Ishikawa (cell line): ENCODE measurements around the gene PNMA8A.

Source experiments
- CEBPB ChIP-seq: IDR thresholded peaks from 2 replicates; pipeline ENCODE4 v1.6.1; 2012
- CREB1 ChIP-seq: IDR thresholded peaks from 2 replicates; pipeline ENCODE4 v1.6.1; 2012; ENCODE audit warnings: low read depth
- EGR1 ChIP-seq: IDR thresholded peaks from 2 replicates; pipeline ENCODE4 v1.6.1; 2012
- EP300 ChIP-seq: IDR thresholded peaks from 2 replicates; pipeline ENCODE4 v1.6.1; 2012; ENCODE audit warnings: borderline replicate concordance
- FOXM1 ChIP-seq: IDR thresholded peaks from 2 replicates; pipeline ENCODE4 v1.6.1; 2012; ENCODE audit warnings: low read depth, borderline replicate concordance
- NFIC ChIP-seq: IDR thresholded peaks from 2 replicates; pipeline ENCODE4 v1.6.1; 2012
- RAD21 ChIP-seq: IDR thresholded peaks from 2 replicates; pipeline ENCODE4 v1.6.1; 2012; ENCODE audit warnings: low read depth
- TAF1 ChIP-seq: IDR thresholded peaks from 2 replicates; pipeline ENCODE4 v1.6.1; 2012; ENCODE audit warnings: low read depth, mild to moderate bottlenecking
- TCF12 ChIP-seq: IDR thresholded peaks from 2 replicates; pipeline ENCODE4 v1.6.1; 2012; ENCODE audit warnings: low read depth
- TEAD4 ChIP-seq: IDR thresholded peaks from 2 replicates; pipeline ENCODE4 v1.6.1; 2012
- YY1 ChIP-seq: IDR thresholded peaks from 2 replicates; pipeline ENCODE4 v1.6.1; 2012; ENCODE audit warnings: low read depth
- ZBTB7A ChIP-seq: IDR thresholded peaks from 2 replicates; pipeline ENCODE4 v1.6.1; 2012; ENCODE audit warnings: low read depth
- TF ChIP-seq, protein P1 (sequence below): IDR thresholded peaks from 2 replicates; pipeline ENCODE4 v1.6.1; 2012
- TF ChIP-seq, protein P2 (sequence below): IDR thresholded peaks from 2 replicates; pipeline ENCODE4 v1.6.1; 2012; ENCODE audit warnings: low read depth, mild to moderate bottlenecking
- TF ChIP-seq, protein P3 (sequence below): IDR thresholded peaks from 2 replicates; pipeline ENCODE4 v1.6.1; 2012

Gene PNMA8A

DNA sequence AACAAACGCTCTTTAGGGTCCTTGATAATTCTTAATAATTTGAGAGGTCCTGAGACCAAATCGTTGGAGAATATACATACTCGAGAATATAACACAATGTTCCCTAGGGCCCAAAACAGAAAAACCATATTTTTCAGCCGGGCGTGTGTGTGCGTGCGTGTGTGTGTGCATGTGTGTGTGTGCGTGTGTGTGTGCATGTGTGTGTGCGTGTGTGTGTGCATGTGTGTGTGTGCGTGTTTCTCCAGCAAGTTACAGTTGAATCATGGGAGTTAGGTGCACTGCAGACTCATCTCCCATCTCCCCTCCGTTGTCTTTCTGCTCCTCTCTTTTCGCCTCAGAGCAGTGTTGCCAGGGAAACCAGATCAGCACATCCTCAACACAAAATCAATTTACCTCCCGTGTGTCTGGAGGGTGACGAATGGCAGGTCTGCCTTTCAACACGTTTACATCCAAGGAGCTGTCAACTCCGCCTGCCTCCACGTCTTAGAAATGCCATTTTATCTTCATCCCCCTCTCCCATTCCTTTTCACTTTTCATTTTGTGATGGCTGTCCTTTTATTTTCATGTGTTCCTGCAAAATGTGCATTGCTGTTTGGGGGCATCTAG is 32.6 kb upstream of the PNMA8A start:
- TF ChIP-seq RAD21 (no peak), ZBTB7A (no peak), TAF1 (no peak), CEBPB (no peak), YY1 (no peak), TEAD4 (no peak), CREB1 (no peak), EP300 (no peak), NFIC (no peak), TCF12 (no peak)
- TF ChIP-seq, protein P1, sequence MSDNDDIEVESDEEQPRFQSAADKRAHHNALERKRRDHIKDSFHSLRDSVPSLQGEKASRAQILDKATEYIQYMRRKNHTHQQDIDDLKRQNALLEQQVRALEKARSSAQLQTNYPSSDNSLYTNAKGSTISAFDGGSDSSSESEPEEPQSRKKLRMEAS: no peak
- TF ChIP-seq, protein P2, sequence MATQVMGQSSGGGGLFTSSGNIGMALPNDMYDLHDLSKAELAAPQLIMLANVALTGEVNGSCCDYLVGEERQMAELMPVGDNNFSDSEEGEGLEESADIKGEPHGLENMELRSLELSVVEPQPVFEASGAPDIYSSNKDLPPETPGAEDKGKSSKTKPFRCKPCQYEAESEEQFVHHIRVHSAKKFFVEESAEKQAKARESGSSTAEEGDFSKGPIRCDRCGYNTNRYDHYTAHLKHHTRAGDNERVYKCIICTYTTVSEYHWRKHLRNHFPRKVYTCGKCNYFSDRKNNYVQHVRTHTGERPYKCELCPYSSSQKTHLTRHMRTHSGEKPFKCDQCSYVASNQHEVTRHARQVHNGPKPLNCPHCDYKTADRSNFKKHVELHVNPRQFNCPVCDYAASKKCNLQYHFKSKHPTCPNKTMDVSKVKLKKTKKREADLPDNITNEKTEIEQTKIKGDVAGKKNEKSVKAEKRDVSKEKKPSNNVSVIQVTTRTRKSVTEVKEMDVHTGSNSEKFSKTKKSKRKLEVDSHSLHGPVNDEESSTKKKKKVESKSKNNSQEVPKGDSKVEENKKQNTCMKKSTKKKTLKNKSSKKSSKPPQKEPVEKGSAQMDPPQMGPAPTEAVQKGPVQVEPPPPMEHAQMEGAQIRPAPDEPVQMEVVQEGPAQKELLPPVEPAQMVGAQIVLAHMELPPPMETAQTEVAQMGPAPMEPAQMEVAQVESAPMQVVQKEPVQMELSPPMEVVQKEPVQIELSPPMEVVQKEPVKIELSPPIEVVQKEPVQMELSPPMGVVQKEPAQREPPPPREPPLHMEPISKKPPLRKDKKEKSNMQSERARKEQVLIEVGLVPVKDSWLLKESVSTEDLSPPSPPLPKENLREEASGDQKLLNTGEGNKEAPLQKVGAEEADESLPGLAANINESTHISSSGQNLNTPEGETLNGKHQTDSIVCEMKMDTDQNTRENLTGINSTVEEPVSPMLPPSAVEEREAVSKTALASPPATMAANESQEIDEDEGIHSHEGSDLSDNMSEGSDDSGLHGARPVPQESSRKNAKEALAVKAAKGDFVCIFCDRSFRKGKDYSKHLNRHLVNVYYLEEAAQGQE: no peak
- TF ChIP-seq, protein P3, sequence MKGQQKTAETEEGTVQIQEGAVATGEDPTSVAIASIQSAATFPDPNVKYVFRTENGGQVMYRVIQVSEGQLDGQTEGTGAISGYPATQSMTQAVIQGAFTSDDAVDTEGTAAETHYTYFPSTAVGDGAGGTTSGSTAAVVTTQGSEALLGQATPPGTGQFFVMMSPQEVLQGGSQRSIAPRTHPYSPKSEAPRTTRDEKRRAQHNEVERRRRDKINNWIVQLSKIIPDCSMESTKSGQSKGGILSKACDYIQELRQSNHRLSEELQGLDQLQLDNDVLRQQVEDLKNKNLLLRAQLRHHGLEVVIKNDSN: no peak

DNA sequence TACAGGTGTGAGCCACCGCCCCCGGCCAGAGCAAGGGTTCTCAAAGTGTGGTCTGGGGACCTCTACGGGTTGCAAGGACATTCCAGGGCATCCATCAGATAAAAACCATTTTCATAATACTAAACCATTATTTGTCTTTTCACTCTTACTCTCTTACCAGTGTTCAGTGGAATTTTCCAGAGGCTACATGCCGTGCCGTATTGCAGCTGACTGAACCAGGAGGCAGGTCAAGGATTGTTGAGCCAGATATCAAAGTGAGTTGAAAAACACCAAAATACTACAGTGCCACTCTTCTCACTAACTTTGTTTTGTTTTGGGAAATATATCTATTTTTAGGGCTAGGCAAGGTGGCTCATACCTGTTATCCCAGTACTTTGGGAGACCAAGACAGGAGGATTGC is 31.5 kb upstream of the PNMA8A start:
- TF ChIP-seq, protein P1: no peak
- no peak for TF ChIP-seq EGR1

DNA sequence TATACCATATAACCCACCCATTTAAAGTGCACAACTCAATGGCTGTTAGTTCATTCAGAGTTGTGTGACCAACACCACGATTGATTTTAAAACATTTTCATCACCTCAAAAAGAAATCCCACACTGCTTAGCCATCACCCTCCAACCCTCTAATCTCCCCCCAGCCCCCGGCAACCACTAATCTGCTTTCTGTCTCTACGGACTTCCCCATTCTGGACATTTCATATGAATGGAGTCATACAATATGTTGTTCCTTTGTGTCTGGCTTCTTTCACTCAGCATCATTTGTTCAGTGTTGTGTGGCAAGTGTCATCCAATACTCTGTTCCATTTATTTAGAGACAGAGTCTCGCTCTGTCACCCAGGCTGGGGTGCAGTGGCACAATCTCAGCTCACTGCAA is 28.3 kb upstream of the PNMA8A start:
- TF ChIP-seq EP300 (no peak), FOXM1 (no peak), CEBPB (no peak), TCF12 (no peak), TAF1 (no peak), CREB1 (no peak), TEAD4 (no peak), ZBTB7A (no peak), RAD21 (no peak), YY1 (no peak), EGR1 (no peak), NFIC (no peak)
- TF ChIP-seq, protein P2: no peak
- TF ChIP-seq, protein P1: no peak
- TF ChIP-seq, protein P3: no peak

DNA sequence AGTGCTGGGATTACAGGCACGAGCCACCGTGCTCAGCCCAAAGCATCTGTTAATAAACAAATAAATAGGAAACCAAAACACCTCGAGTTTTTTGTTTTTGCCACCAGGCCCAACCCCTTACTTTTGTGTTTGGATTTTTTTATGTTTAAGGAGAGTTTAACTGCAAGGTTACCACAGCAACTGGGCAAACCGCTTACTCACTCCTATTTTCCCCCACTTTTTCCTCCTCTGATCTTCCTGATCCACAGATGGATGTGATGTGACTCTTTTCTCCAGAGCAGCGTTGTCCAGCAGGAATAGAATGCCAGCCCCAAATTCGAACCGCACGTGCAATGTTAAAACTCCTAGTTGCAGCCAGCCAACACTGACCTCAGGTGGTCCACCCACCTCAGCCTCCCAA is 26.4 kb upstream of the PNMA8A start:
- TF ChIP-seq CREB1: no peak
- TF ChIP-seq EP300: no peak
- TF ChIP-seq EGR1: no peak
- TF ChIP-seq FOXM1: no peak
- TF ChIP-seq YY1: no peak
- TF ChIP-seq, protein P3: no peak
- TF ChIP-seq CEBPB: no peak
- TF ChIP-seq TAF1: no peak
- TF ChIP-seq RAD21: no peak

DNA sequence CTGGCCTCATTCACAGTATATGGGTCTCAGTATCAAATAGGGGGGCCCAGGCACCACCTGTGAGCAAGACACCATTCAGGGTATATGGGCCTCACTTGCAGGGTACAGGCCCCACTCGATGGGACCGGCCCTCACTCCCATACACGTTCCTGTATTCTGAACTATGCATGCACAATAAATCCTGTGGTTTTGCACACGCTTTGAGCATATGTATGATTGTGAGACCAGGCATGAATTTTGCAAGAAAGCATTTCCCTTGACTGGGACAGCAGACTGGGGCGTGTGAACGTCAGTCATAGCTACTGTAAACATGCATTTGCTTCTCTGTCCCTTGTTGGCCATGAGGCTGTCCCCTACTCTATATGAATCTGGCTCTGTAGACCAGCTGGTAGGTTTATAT is 24.9 kb upstream of the PNMA8A start:
- TF ChIP-seq, protein P2: no peak
- TF ChIP-seq RAD21: no peak
- no peak for TF ChIP-seq NFIC
- no peak for TF ChIP-seq ZBTB7A
- no peak for TF ChIP-seq YY1
- TF ChIP-seq, protein P1: no peak
